K562 (cell line): ENCODE measurements around the gene RBM20. TPM values are rescaled to one million over a fixed set of nuclear protein-coding genes. Genes with fewer than 3 reads are reported as not detected.

Experiments used
- ARID1B ChIP-seq: fragments of 450-650 bp; IDR thresholded peaks from 2 replicates; pipeline ENCODE4 v1.6.1; 2016; ENCODE audit warnings: antibody characterized with exemption, mild to moderate bottlenecking, inconsistent platforms
- BRF1 ChIP-seq: IDR thresholded peaks from 3 replicates; pipeline ENCODE4 v1.6.1; 2011; ENCODE audit warnings: borderline replicate concordance, mild to moderate bottlenecking; ENCODE audit not compliant: insufficient read length; ENCODE audit errors: extremely low read depth
- C11orf30 ChIP-seq: fragments of 450-650 bp; IDR thresholded peaks from 2 replicates; pipeline ENCODE4 v1.6.1; 2016; ENCODE audit warnings: low read depth, mild to moderate bottlenecking
- CTCFL ChIP-seq: IDR thresholded peaks from 2 replicates; pipeline ENCODE4 v1.6.1; 2011; ENCODE audit warnings: borderline replicate concordance, low read depth, mild to moderate bottlenecking, moderate library complexity, low read length; ENCODE audit not compliant: insufficient read depth, poor library complexity, severe bottlenecking
- DDX20 ChIP-seq: fragments of 450-650 bp; IDR thresholded peaks from 2 replicates; pipeline ENCODE4 v1.6.1; 2016; ENCODE audit warnings: missing genetic modification characterization, low read depth, mild to moderate bottlenecking, missing compliant biosample characterization, moderate library complexity
- GABPA ChIP-seq: fragments of 200-800 bp; sonication (Bioruptor generic); conservative IDR thresholded peaks from 2 replicates; pipeline ENCODE4 v1.6.1; 2016; ENCODE audit warnings: low read depth, missing genetic modification characterization, missing compliant biosample characterization
- GMEB1 ChIP-seq: fragments of 250-450 bp; sonication (Bioruptor Pico); IDR thresholded peaks from 2 replicates; pipeline ENCODE4 v1.4.0; 2020; ENCODE audit warnings: mild to moderate bottlenecking
- MBD2 ChIP-seq: sonication (generic); IDR thresholded peaks from 2 replicates; pipeline ENCODE4 v1.6.1; 2016; ENCODE audit warnings: low read depth, borderline replicate concordance
- NR0B1 ChIP-seq: fragments of 450-650 bp; IDR thresholded peaks from one replicate; pipeline ENCODE4 v1.6.1; 2018; ENCODE audit warnings: mild to moderate bottlenecking, moderate library complexity; ENCODE audit not compliant: partially characterized antibody
- SMARCA4 ChIP-seq: fragments of 450-650 bp; IDR thresholded peaks from 2 replicates; pipeline ENCODE4 v1.6.1; 2016
- SNAPC5 ChIP-seq: fragments of 250-450 bp; sonication (Bioruptor Pico); IDR thresholded peaks from 2 replicates; pipeline ENCODE4 v1.8.0; 2021; ENCODE audit warnings: moderate library complexity, mild to moderate bottlenecking, inconsistent platforms
- SOX6 ChIP-seq: fragments of 450-650 bp; IDR thresholded peaks from 2 replicates; pipeline ENCODE4 v1.6.1; 2014; ENCODE audit warnings: mild to moderate bottlenecking
- SP2 ChIP-seq: IDR thresholded peaks from 2 replicates; pipeline ENCODE4 v1.6.1; 2011; ENCODE audit warnings: mild to moderate bottlenecking, low read depth, low read length, moderate library complexity; ENCODE audit not compliant: poor library complexity, severe bottlenecking; ENCODE audit errors: extremely low read depth
- TAL1 ChIP-seq: fragments of 450-650 bp; IDR thresholded peaks from 2 replicates; pipeline ENCODE4 v1.6.1; 2016; ENCODE audit warnings: mild to moderate bottlenecking
- TCF3 ChIP-seq: sonication (generic); formaldehyde crosslinking; IDR thresholded peaks from 2 replicates; pipeline ENCODE4 v1.4.0; 2020; ENCODE audit warnings: mild to moderate bottlenecking, missing genetic modification reagents
- ZBTB33 ChIP-seq: sonication (generic); formaldehyde crosslinking; IDR thresholded peaks from 2 replicates; pipeline ENCODE4 v1.8.1; 2023; ENCODE audit warnings: mild to moderate bottlenecking, missing genetic modification reagents
- ZNF224 ChIP-seq: sonication (generic); formaldehyde crosslinking; IDR thresholded peaks from 2 replicates; pipeline ENCODE4 v1.8.0; 2022; ENCODE audit warnings: mild to moderate bottlenecking, missing genetic modification reagents
- ZNF24 ChIP-seq: fragments of 450-650 bp; IDR thresholded peaks from 2 replicates; pipeline ENCODE4 v1.6.1; 2016
- ZNF282 ChIP-seq: sonication (generic); formaldehyde crosslinking; IDR thresholded peaks from 2 replicates; pipeline ENCODE4 v1.8.1; 2023; ENCODE audit warnings: missing genetic modification reagents
- ZNF551 ChIP-seq: fragments of 250-450 bp; sonication (Bioruptor Pico); IDR thresholded peaks from 2 replicates; pipeline ENCODE4 v1.5.0; 2021; ENCODE audit warnings: mild to moderate bottlenecking, moderate library complexity
- polyA plus RNA-seq, 8 experiments: library from polyadenylated mRNA; depleted of rRNA in 4 of 8; stranded (reverse) in 5 of 8; unstranded in 3 of 8; fragments of >200 nt; fragmentation: Nextera tagmentation in 2 of 8; fragmentation: Illumina TruSeq in 1 of 8; extraction: Ambion mirVana in 2 of 8; extraction: Trizol in 1 of 8; gene quantifications; 2 replicates each; pipeline versions ENCODE4 v1.2.1 to v1.2.3, GENCODE V29; 2011 to 2014; ENCODE audit warnings: inconsistent platforms in 1 of 8, missing spikeins in 1 of 8
- total RNA-seq, 7 experiments: library from RNA; depleted of rRNA in 6 of 7; stranded (reverse); fragments of >200 nt in 6 of 7; fragmentation: Illumina TruSeq in 2 of 7; extraction: Trizol in 2 of 7; gene quantifications; 2 replicates each; pipeline versions ENCODE4 v1.2.1 to v1.2.3, GENCODE V29; 2011 to 2021; ENCODE audit warnings: low replicate concordance in 1 of 7

RBM20 gene
- total and polyA plus RNA-seq, 9 of the 15 experiments (the other 6 are each of a cell fraction or from before 2014, with no cell fraction given), result 0.63 to 5.7 (median 3.2) TPM

- no peak for TF ChIP-seq SOX6
- no peak for TF ChIP-seq ZNF282 (CRISPR knock-in tag)
- no peak for TF ChIP-seq NR0B1
- TF ChIP-seq ZNF551 (CRISPR knock-in tag), result no peak
- no peak for TF ChIP-seq CTCFL
- peak; percentile 23; the same call in 1 of the 2 replicates for TF ChIP-seq GABPA (tag)
- no peak for TF ChIP-seq SNAPC5 (CRISPR knock-in tag)
- no peak for TF ChIP-seq C11orf30
- TF ChIP-seq ZNF24, result no peak
- no peak for TF ChIP-seq GMEB1 (CRISPR knock-in tag)
- no peak for TF ChIP-seq MBD2
- no peak for TF ChIP-seq SP2
- TF ChIP-seq SMARCA4, result 0 out of 2 replicates have a peak, but pooled peaks have one; percentile 22
- no peak for TF ChIP-seq DDX20 (tag)
- TF ChIP-seq TCF3 (CRISPR knock-in tag), result peak; percentile 10; the same call in 1 of the 2 replicates
- no peak for TF ChIP-seq ZNF224
- TF ChIP-seq BRF1, result no peak
- no peak for TF ChIP-seq ZBTB33 (CRISPR knock-in tag)
- TF ChIP-seq TAL1, result 0 out of 2 replicates have a peak, but pooled peaks have one; percentile 3
- peak; percentile 19; the same call in 1 of the 2 replicates for TF ChIP-seq ARID1B
Observed at GRCh38 chr10:110649347-110650264, 5.5 kb downstream of the RBM20 start (continued).
